SHP77 (cell line): ENCODE measurements around the gene GPR158.

Experiments
- DNase-seq, 2 experiments: peaks; one replicate each; lab custom pipeline; 2025; lab: John Stamatoyannopoulos, UW

GPR158 gene

DNA sequence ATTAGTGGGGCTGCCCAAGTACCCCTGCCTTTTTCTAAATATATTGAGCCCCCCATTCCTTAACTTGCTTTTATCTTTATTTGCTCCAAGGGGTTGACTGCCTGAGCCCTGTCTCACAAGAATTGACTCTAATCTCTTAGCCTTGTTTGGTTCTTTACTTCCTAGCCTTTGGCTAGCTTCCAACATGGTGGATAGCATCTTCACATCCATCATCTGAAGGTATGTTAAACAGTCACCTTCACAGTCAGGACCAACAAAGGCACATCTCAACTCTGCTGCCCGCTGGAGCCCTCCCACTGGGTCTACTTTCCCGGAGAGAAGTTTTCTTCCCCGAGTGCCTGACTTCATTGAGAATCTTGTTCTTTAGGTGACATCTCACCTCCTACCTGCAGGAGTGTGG is 329.5 kb downstream of the GPR158 start:
- no peak for DNase-seq

- no peak for DNase-seq
Observed at GRCh38 chr10:25504838-25505237, 330.0 kb downstream of the GPR158 start.

DNA sequence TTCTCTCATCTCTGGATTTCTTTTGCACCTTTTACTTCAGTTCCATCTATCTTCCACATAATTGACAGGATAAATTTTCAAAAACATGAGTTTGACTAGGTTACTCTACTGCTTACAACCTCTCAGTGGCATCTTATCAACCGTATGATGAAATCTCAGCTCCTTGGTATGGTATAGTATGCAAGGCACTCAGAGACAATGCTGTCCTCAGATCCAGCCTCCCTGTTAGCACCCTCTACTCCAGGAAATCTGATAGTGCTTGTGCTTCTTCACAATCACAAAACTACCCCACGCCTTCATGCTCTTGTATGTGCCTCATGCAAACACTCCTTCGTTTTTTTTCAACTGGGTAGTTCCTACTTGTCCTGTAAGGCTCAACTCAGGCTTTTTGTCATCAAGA is 330.7 kb downstream of the GPR158 start:
- DNase-seq: no peak

DNA sequence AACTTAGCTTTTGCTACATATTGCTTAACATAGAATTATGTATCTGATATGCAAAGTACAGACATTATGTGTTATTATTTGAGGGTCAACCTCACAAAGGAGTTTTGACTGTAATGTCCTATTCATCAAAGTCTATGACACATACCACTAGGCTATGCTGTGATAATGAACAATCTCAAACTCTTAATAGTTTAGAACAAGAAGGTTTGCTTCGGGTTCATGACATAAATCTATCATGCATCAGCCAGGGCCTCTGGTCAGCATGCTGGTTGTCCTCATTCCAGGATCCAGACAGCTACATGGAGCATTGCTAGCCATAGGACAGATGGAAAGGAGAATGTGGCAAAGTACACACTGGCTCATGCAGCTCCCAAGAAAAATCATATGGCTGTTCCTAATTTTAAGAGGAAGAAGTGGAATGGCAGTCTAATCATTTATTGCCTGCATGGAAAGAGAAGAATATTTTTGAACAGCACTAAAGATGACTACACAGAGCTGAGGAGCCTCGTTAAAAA is 332.1 kb downstream of the GPR158 start:
- no peak for DNase-seq

GRCh38 chr10:25508112-25508815 is 333.5 kb downstream of the GPR158 start:
- DNase-seq: no peak

- DNase-seq: no peak
Observed at GRCh38 chr10:25509151-25509550, 334.4 kb downstream of the GPR158 start.

DNA sequence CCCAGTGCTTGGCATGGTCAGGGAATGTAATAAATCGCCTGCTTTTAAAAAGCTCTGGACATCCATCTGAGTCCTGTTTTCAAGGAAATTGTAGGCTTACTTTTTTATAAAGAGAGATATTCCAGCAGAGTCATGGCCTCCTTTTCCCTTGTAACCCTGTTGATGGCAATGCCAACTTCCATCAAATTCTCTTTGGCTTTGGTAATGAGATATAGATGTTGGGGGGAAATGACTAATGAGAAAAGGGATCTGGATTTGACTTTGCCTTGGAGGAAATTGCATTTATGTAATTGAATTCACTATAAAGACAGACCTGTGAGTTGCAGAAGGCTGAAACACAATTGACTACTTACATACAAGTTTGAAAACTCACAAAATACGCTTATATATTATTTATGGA is 347.5 kb downstream of the GPR158 start:
- DNase-seq: no peak

- no peak for DNase-seq
Observed at GRCh38 chr10:25522946-25523608, 348.3 kb downstream of the GPR158 start.

DNA sequence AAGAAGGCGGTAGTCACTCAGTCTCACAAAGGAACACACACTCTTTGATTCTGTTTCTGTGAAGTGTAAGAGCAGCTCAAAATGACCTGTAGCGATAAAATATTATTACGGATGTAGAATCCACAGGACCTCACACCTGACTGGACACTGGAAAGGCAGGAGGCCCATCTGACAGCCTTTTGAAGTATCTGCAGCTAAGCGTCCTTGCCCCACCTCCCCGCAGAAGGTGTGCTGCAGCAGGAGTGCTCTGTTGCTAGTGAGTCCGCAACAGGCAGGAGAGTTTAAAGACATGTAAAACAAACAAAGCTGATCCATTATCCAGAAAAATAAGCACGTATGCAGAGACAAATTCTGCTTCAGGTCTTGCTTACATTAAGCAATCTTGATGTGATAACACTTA is 355.5 kb downstream of the GPR158 start:
- no peak for DNase-seq

GRCh38 chr10:25531457-25532061 is 356.8 kb downstream of the GPR158 start:
- DNase-seq: no peak

GRCh38 chr10:25532213-25532612 is 357.4 kb downstream of the GPR158 start:
- DNase-seq: no peak

- DNase-seq: no peak
Observed at GRCh38 chr10:25536027-25536426, 361.2 kb downstream of the GPR158 start.

GRCh38 chr10:25547382-25547781 is 372.6 kb downstream of the GPR158 start:
- DNase-seq: no peak

- no peak for DNase-seq
Observed at GRCh38 chr10:25552283-25552919, 377.6 kb downstream of the GPR158 start.

GRCh38 chr10:25555865-25556264 is 381.1 kb downstream of the GPR158 start:
- no peak for DNase-seq

DNA sequence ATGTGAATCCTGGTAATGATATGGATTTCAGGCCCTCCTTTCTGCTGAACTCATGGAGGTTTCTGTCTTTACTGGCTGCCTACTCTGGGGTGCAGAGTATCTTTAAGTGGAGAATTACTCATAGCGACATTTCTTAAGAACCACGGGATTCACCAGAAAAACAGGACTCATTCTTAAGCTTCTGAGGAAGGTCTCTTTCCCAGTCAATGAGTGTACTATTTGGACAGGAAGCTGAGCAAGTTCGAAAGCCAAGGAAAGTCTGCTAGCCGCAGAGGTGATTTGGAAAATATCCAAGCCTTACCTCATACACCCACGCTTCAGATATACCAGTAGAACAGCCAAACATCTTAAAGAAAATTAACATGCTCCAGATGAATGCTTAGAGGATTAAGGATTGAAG is 381.7 kb downstream of the GPR158 start:
- no peak for DNase-seq

- DNase-seq: no peak
Observed at GRCh38 chr10:25557136-25557535, 382.3 kb downstream of the GPR158 start.

DNA sequence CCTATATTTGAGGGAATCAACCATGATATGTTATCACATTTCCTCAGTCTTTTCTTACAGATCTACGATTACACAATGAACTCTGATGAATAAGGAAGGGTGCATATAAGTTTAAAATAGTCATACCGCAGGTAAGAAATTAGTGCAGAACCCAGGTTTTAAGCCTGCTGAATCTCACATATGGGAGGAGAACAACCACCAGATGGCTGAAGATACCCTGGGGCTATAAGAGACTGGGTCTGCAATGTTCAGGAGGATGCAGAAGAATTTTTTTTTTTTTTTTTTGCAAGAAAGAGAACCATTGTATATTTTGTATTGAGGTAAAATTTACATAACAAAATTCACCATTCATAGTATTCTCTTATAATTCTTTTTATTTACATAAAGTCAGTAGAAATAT is 387.0 kb downstream of the GPR158 start:
- no peak for DNase-seq

GRCh38 chr10:25562547-25562946 is 387.7 kb downstream of the GPR158 start:
- DNase-seq: no peak

DNA sequence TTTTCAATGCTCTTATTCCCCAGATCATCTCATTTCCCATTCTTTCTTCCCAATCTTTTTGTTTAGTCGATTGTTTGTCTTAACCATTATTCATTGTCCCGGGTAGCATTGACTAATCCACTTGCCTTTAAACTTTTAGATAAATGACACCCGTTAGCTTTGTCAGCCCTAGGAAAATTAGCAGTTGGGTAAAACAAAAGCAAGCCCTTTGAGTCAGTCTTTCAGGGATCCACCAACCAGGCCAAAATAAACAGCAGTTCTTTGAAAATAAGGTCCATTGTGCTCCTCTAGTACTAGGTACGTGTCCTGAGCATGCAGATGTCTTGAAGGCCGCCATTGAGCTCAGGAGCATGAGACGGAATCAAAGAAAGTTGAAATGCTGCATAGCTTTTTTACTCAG is 389.6 kb downstream of the GPR158 start:
- DNase-seq: no peak

GRCh38 chr10:25565570-25565969 is 390.8 kb downstream of the GPR158 start:
- no peak for DNase-seq

- no peak for DNase-seq
Observed at GRCh38 chr10:25573316-25573715, 398.5 kb downstream of the GPR158 start.

- DNase-seq: no peak
Observed at GRCh38 chr10:25575343-25575742, 400.5 kb downstream of the GPR158 start.
